ENCODE results near the gene SPINK6. TPM values are rescaled to one million over a fixed set of nuclear protein-coding genes. Genes with fewer than 3 reads are reported as not detected.

SPINK6 gene
- total RNA-seq, 1 experiment from 2014 or later: not detected

DNA sequence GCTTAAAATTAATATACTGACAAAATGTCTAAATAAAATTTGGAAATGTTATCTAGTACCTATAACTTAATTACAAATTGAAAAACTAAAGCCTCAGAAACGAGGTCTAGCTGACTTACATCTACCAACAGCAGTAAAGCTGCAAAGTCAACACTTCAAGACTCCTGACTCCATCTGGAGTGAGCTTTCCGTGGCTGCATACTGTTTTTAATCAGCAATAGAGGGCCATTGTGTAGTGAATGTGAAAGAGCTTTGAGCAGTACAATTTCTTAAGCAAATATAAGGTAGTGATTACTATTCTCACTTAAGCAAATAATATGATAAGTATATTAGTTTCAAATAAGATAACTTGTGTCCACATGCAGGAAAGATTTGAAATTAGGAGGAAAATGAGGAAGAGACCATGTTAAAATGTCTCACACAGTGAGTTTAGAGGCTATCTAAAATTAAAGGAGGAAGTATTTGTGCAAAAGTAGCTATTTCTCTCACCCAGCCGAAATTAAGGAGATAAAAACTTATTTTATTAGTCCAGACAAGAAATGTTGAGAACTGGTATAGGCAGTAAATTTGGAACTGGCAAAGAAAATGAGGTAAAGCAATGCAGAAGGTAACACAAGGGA, 6.4 kb downstream of the SPINK6 start:
- in situ Hi-C loops (cut with HindIII; ENCODE audit: low sequenced_read_pairs): no loop called here
- no peak for DNase-seq (ENCODE audit: low spot score)

DNA sequence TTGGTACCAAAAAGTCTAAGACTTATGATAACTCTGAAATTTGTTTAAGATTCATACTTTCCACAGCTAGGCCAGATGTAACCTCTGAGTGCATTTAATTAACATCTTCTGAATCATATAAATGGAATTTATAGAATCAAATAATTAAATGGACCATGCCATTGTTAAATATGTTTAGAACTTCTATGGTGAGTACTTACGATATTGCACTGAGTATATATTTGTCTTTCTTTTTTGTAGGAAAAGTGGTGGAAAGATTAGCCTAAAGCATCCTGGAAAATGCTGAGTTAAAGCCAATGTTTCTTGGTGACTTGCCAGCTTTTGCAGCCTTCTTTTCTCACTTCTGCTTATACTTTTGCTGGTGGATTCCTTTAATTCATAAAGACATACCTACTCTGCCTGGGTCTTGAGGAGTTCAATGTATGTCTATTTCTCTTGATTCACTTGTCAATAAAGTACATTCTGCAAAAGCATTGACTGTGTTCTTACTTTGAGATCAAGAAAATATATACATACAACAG, 11.9 kb downstream of the SPINK6 start:
- no peak for DNase-seq (ENCODE audit: low spot score)
- in situ Hi-C loops (cut with HindIII; ENCODE audit: low sequenced_read_pairs): no loop called here

DNA sequence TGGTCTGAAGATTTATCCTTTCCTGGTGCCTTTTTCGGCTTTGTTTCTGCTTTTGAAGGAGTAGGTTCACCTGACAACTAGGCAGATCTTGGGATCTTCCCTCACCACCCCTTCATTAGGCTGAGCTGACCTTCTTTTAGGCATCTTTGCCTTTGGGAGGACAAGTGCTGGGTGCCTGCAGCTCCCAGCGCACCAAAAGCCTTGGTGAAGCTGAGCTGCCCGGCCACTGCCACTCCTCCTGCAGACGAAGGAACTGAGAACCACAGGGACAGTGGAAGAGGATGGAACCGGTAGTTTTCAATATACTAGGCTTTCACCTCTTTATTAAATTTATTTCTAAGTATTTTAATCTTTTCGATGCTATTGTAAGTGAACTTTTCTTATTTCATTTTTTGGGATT, 18.7 kb downstream of the SPINK6 start:
- in situ Hi-C loops (cut with HindIII; ENCODE audit: low sequenced_read_pairs): no loop called here
- no peak for DNase-seq (ENCODE audit: low spot score)

DNA sequence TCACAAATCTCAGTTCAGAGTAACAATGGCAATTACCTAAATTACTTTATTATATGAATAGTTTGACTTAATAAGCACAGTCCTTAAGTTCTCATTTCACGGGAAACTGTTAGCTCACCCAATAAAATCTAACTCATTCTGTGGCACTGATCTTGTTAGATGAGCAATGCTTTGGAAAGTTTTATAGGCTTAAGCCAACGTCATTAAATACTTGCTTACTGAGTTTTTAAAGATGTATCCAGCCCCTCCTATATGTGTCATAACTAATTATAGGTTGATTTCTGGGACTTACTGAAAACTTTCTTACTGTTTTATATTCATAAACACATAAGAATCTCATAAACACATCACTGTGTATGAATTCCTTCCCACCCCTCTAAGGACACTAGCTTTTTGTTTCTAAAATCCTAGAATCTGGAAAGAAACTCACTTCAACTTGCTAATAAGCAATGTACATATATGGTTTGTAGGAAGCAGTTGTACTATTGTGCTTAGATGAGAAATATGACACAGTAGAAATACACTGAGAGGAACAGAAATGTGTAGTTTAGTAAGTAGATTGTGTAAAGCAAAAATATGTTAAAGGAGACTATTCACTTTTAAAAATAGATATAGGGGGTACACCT, 21.4 kb downstream of the SPINK6 start:
- no peak for DNase-seq (ENCODE audit: low spot score)
- in situ Hi-C loops (cut with HindIII; ENCODE audit: low sequenced_read_pairs): no loop called here

DNA sequence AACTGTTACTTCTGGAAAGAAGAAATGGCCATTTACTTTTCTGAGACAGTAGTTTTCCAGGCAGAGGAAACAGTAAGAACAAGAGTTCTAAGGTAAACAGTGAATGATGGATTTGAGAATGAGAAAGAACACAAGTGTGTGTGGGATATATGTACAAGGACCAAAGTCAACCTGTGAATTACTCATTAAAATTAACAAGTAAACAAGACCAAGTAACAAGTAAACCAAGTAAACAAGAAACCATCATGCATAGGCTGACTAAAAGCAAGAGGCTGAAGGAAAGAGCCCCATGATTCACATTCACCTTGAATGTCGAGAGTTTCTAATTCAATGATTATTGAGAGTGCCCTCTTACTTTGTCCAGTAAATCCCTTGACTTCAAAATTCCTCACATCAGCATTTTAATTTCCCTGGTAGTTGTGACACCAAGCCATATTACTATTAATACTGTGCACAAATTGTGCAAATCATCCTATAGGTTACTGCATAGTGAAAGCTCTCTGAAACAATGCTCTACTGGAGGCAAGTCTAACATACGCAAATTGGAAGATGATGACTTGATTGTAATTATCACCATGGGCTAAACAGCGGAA, 25.6 kb downstream of the SPINK6 start:
- in situ Hi-C loops (cut with HindIII; ENCODE audit: low sequenced_read_pairs): no loop called here
- no peak for DNase-seq (ENCODE audit: low spot score)

DNA sequence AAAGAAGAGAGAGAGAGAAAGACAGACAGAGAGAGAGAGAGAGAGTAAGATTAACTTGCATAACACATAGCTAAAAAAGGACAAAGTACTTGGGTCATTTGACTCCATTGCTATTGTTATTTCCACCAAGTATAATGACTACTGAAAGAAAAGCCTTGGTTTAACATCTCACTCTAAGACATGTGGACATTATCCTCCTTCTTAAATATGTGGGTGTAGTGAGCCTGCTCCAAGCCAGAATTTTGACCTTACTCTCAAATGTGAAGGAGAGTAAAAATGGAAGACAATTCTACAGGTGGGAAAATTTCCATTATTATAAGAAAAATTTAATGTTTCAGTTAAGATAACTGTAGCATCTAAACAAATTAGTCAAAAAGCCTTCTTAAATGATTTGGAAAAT, 27.0 kb downstream of the SPINK6 start:
- in situ Hi-C loops (cut with HindIII; ENCODE audit: low sequenced_read_pairs): no loop called here
- DNase-seq (ENCODE audit: low spot score): no peak

DNA sequence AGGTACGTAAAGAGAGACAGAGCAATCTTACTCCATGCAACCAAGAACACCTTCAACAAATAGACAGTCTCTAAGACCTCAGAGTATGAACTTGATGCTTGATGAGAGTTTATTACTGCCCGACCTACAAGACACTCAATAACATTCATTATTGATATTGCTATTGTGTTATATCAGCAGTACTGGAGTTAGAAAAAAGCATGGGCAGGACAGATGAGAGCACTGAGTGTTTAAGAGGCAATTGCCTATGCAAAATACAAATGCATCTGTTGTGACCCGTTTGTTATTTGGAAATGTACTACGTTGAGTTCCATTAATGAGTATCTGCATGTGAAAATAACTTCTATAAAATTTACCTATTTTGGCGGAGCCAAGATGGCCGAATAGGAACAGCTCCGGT, 27.4 kb downstream of the SPINK6 start:
- in situ Hi-C loops (cut with HindIII; ENCODE audit: low sequenced_read_pairs): no loop called here
- no peak for DNase-seq (ENCODE audit: low spot score)

DNA sequence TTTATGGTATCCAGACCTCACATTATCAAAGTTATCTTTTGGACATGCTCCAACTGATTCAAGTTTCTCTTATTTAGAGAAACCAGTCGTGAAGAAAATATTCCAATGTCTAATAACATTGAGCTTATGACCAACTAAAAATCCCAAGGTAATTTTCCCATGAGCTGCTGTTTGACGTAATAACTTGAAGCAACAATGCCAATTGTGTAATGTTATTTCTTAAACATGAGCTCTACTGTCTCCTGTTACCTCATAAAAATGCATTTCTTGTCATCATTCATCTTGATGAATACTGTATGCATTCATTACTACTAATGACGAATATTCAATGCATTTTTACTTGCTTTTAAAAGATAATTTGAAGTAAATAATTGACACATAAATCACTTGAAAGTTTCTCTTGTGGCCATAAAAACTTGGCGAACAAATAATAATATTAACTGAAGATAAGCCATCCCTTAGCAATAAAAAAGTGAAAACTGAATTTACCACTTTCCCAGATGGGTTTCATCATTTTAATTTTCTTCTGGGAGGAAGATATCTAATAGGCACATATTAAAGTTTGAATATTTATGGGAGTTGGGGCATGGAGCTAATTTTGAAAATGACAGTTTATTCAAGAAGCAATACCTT, 35.1 kb downstream of the SPINK6 start:
- no peak for DNase-seq (ENCODE audit: low spot score)
- in situ Hi-C loops (cut with HindIII; ENCODE audit: low sequenced_read_pairs): no loop called here

DNA sequence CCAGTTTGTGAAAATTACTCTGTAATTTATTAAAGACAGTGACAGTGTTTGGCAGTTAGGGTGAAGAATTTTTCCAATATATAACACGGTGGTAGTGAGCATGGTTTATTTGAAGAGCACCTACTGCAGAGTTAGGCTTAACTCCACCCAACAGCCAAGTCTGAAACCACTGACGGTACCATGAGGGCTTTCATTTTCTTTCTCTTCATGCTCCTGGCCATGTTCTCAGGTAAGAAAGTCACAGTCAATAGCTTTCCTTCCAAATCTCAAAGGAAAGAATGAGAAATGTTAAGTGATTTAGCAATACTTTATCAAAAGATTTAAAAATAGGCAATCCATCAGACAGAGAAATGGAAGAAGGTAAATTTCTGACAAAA, 35.6 kb downstream of the SPINK6 start, which contains the start of gene MARCOL:
Gene MARCOL (plus strand): TSS at position 108 of the 377 bp plus-strand sequence. CDS start 73 bp downstream, at position 181.
- in situ Hi-C loops (cut with HindIII; ENCODE audit: low sequenced_read_pairs): no loop called here
- no peak for DNase-seq (ENCODE audit: low spot score)

DNA sequence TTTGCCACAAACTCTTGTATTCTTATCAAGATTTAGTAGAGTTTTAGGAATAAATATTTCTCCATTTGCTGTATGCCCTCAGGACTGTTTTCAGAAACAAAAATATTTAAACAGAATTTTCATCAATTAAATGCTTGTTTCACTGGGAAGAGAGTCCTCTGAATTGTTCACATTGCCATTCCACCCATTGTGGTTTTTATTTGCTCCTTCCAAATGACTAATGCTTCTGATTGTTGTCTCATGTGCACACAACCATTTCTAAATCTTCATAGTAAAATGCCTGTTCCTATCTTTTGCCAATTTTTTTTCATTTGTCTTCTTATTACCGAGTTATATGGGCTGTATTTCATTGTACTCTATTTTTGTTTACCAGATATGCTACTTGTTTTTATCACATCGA, 46.1 kb downstream of the SPINK6 start:
- no peak for DNase-seq (ENCODE audit: low spot score)
- in situ Hi-C loops (cut with HindIII; ENCODE audit: low sequenced_read_pairs): no loop called here

DNA sequence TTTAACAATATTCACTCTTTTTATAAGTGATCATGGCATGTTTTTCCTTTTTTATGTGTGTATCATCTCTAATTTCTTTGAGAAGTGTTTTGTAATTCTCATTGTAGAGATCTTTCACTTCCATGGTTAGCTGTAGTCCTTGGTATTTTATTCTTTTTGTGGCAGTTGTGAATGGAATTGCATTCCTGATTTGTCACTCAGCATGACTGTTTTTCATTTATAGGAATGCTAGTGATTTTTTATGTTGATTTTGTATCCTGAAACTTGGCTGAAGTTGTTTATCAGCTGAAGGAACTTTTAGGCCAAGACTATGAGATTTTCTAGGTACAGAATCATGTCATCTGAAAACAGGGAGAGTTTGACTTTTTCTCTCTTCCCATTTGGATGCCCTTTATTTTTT, 52.6 kb downstream of the SPINK6 start:
- in situ Hi-C loops (cut with HindIII; ENCODE audit: low sequenced_read_pairs): no loop called here
- no peak for DNase-seq (ENCODE audit: low spot score)

DNA sequence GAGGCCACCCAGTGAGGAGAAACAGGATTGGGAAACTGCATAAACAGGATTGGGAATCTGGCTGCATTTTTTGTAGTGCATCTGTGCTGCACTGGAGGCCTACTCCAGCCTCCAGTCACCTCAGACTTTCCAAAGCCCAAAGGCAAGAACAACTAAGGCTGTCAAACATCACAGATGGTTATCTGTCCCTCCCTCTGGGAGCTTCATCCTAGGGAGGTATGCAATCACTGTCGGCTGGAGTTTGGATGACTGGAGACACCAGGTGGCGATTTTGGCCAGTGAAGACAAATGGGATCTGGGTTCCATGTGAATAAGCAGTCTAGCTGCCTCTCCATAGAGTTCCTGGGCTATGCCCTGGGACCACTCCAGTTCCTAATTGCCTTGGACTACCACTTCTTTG, 56.4 kb downstream of the SPINK6 start:
- in situ Hi-C loops (cut with HindIII; ENCODE audit: low sequenced_read_pairs): no loop called here
- no peak for DNase-seq (ENCODE audit: low spot score)

DNA sequence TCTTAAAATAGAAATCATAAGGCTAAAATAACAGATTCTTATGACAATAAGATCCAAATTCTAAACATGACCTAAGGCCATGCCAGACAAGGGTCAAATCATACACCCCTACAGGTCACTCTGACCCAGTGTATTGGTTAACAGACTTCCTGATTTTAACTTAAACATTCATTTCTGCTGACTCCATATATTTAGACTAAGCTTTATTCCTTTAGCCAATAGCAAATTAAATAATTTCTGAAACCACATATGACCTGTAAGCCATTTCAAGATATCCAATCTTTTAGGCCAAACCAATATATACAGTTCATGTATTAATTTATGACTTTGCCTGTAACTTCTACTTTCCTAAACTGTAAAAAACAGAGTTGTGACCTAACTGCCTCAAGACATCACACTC, 58.4 kb downstream of the SPINK6 start:
- in situ Hi-C loops (cut with HindIII; ENCODE audit: low sequenced_read_pairs): no loop called here
- no peak for DNase-seq (ENCODE audit: low spot score)

Other genes starting within 250 kb of the SPINK6 start
- gene SPINK5, start 139.1 kb upstream of the SPINK6 start, total RNA-seq (2014; rRNA removed; shearing (Covaris generic)): not detected in 2 replicates
- not detected in 2 replicates for gene SPINK14, start 34.5 kb upstream of the SPINK6 start, total RNA-seq (2014; rRNA removed; shearing (Covaris generic))
- not detected in 2 replicates for gene MARCOL, start 35.5 kb downstream of the SPINK6 start, total RNA-seq (2014; rRNA removed; shearing (Covaris generic))
- not detected in 2 replicates for gene SPINK13, start 65.8 kb downstream of the SPINK6 start, total RNA-seq (2014; rRNA removed; shearing (Covaris generic))
- gene SPINK7, start 109.4 kb downstream of the SPINK6 start, total RNA-seq (2014; rRNA removed; shearing (Covaris generic)): not detected in 2 replicates
- not detected in 2 replicates for gene SPINK9, start 132.5 kb downstream of the SPINK6 start, total RNA-seq (2014; rRNA removed; shearing (Covaris generic))
- 32.5 and 37.0 TPM in 2 replicates for gene FBXO38, start 180.9 kb downstream of the SPINK6 start, total RNA-seq (2014; rRNA removed; shearing (Covaris generic))